CD8-positive, alpha-beta memory T cell (primary cell): ENCODE data around the gene ALDH3A1. TPM values are rescaled to one million over a fixed set of nuclear protein-coding genes. Genes with fewer than 3 reads are reported as not detected.

Experiments
- CTCF ChIA-PET: fragments of 350-600 bp; sonication (Branson Sonifier 250); formaldehyde crosslinking; loops from one replicate; lab custom pipeline; 2021; ENCODE audit warnings: antibody characterized with exemption; lab: Charles Lee
- POLR2A ChIA-PET: fragments of 350-600 bp; sonication (Branson Sonifier 250); formaldehyde crosslinking; loops from one replicate; lab custom pipeline; 2021; ENCODE audit warnings: antibody characterized with exemption; lab: Charles Lee
- DNase-seq, 5 donors: peaks; one replicate each; pipeline versions ENCODE4 v3.0.0 to v3.0.0-alpha.2; 2020 to 2022; ENCODE audit warnings: mixed read lengths in 1 of 5
- H3K27ac ChIP-seq: one replicate; pipeline ENCODE4 v1.7.0; 2013; ENCODE audit warnings: low read depth, mild to moderate bottlenecking, low read length, moderate library complexity
- H3K27me3 ChIP-seq: 2 replicates; pipeline ENCODE4 v1.7.0; 2013; ENCODE audit warnings: low read length, mild to moderate bottlenecking; ENCODE audit not compliant: insufficient read depth, poor library complexity, severe bottlenecking
- H3K36me3 ChIP-seq: 2 replicates; pipeline ENCODE4 v1.7.0; 2013; ENCODE audit warnings: mild to moderate bottlenecking, low read length, moderate library complexity; ENCODE audit not compliant: insufficient read depth
- H3K4me1 ChIP-seq: 2 replicates; pipeline ENCODE4 v1.7.0; 2013; ENCODE audit warnings: mild to moderate bottlenecking, low read length, moderate library complexity; ENCODE audit not compliant: insufficient read depth
- H3K4me3 ChIP-seq: 2 replicates; pipeline ENCODE4 v1.7.0; 2013; ENCODE audit warnings: mild to moderate bottlenecking, low read length
- H3K9me3 ChIP-seq: 2 replicates; pipeline ENCODE4 v1.7.0; 2013; ENCODE audit warnings: mild to moderate bottlenecking, low read length
- H3K27ac Mint-ChIP-seq, 8 donors: one replicate each; pipeline ENCODE4 v1.8.0; 2020 to 2021; ENCODE audit warnings: mixed read lengths in 8 of 8, mild to moderate bottlenecking in 6 of 8, inconsistent platforms in 3 of 8, moderate library complexity in 3 of 8
- H3K27me3 Mint-ChIP-seq, 2 donors: one replicate each; pipeline ENCODE4 v1.8.0; 2020 to 2021; ENCODE audit warnings: mixed read lengths in 2 of 2, mild to moderate bottlenecking in 1 of 2, moderate library complexity in 1 of 2
- H3K36me3 Mint-ChIP-seq, 3 donors: one replicate each; pipeline ENCODE4 v1.8.0; 2020 to 2021; ENCODE audit warnings: mixed read lengths in 3 of 3, inconsistent platforms in 1 of 3, mild to moderate bottlenecking in 1 of 3
- H3K4me1 Mint-ChIP-seq, 3 donors: one replicate each; pipeline ENCODE4 v1.8.0; 2020 to 2021; ENCODE audit warnings: mixed read lengths in 3 of 3, inconsistent platforms in 1 of 3, mild to moderate bottlenecking in 1 of 3
- H3K4me3 Mint-ChIP-seq, 7 donors: one replicate each; pipeline ENCODE4 v1.8.0; 2020 to 2021; ENCODE audit warnings: mixed read lengths in 7 of 7, mild to moderate bottlenecking in 6 of 7, moderate library complexity in 4 of 7, inconsistent platforms in 2 of 7
- H3K9me3 Mint-ChIP-seq, 5 donors: one replicate each; pipeline ENCODE4 v1.8.0; 2020 to 2022; ENCODE audit warnings: mixed read lengths in 5 of 5, mild to moderate bottlenecking in 3 of 5, moderate library complexity in 2 of 5, inconsistent platforms in 1 of 5
- polyA plus RNA-seq: library from polyadenylated mRNA; unstranded; fragments of 300-500 nt; fragmentation: Illumina TruSeq; gene quantifications from one replicate; pipeline ENCODE4 v1.2.3, GENCODE V29; 2021
- total RNA-seq, 2 experiments: library from RNA; stranded (reverse); gene quantifications; one replicate each; pipeline ENCODE4 v1.2.3, GENCODE V29; 2021

ALDH3A1 gene
- total RNA-seq (not detected), polyA plus RNA-seq (0.32 TPM)

DNA sequence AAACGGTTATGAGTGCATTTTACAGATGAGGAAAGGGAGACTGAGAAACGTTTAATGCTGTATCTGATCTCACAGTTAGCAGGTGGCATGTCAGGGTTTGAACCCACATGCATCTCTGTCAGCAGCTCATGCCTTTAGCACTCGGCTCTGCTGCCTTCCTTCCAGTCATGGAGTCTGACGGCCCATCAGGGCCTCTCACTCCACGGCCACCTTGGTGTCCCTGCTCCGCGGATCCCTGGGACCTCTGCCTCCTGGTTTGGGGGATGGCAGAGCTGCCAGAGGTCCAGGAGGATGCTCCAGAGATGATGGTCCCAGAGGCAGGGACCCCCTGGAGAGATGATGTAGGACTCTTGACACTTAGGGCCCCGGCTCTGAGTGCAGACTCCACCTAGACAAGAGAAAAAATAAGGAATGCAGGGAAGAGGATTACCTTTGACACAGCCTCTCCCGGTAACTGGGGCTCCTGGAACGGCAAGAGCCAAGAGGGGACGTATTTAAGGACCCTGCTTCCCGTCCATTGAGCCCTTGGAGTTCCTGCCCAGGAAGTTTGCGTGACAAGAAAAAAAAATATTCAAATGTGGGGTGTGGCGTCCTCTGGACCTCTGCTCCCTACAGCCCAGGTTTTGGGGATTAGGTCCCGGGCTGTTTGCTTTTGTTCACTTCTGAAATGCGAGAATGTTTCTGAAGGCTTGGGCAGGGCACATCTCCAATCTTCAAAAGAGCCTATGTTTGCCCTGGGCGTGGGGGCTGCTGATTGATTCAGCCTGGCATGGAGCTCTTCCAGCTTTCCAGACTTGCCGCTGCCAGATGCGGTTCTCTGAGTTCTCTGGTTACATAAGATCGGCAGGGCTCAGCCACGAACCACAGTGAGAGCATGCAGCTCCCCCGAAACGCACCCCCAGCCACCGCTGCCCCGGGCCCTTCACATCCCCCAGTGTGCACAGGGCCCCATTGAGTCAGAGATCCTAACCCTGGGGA is at the start of gene ALDH3A1:
ALDH3A1 (minus strand) TSS at position 470 of the 978 bp plus-strand sequence. CDS start 3,169 bp downstream, outside the sequence.
- no peak within 1 kb of the TSS for H3K4me3 ChIP-seq
- ChIA-PET CTCF (no interaction called here), POLR2A (no interaction called here)
- H3K36me3 ChIP-seq, result no peaks in the 10 kb centered on the region
- H3K36me3 Mint-ChIP-seq, result peaks cover 0 to 3% (median 0%) of the 10 kb centered on the region in 3 donors
- H3K4me1 Mint-ChIP-seq, result peaks cover 0 to 10% (median 0%) of the 10 kb centered on the region in 3 donors
- H3K4me3 Mint-ChIP-seq, result peak within 1 kb of the TSS in 1 of 7 donors; percentile 43
- H3K27me3 ChIP-seq, result no peaks in the 10 kb centered on the region
- peaks cover 4% of the 10 kb centered on the region for H3K4me1 ChIP-seq
- no peak within 1 kb of the TSS for H3K27ac ChIP-seq
- H3K9me3 Mint-ChIP-seq, result no peaks in the 10 kb centered on the region
- H3K27me3 Mint-ChIP-seq, result peaks cover 8 to 26% of the 10 kb centered on the region in 2 donors
- no peak for DNase-seq
- no peak within 1 kb of the TSS for H3K27ac Mint-ChIP-seq
- H3K9me3 ChIP-seq, result no peaks in the 10 kb centered on the region

DNA sequence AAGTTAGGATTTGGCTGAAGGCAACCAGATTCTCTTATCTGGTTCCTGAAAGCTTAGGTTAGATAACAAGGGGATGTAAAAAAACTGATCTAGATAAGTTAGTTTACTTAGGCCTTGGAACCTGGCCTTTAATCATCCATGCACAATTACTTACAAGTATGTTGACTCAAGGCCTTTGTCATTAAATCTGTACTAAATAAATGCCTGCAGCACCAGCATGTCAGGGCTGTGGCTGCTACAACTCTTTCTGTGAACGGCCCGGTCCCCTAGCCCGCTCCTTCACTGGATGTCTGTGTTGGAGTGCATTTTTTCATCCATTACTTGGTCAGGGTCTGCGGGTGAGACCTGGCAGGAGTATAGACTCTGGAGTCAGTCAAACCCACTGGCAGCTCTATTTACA is 48.4 kb upstream of the ALDH3A1 start:
- Mint-ChIP-seq H3K27ac (no peak overlapping the region), H3K36me3 (peaks cover 44 to 73% (median 52%) of the 10 kb centered on the region in 3 donors), H3K4me1 (no peaks in the 10 kb centered on the region), H3K4me3 (no peak overlapping the region), H3K9me3 (peaks cover 7 to 16% (median 15%) of the 10 kb centered on the region in 5 donors), H3K27me3 (no peaks in the 10 kb centered on the region)
- Histone ChIP-seq H3K36me3 (peaks cover 23% of the 10 kb centered on the region), H3K27ac (no peak overlapping the region), H3K4me1 (peaks cover 8% of the 10 kb centered on the region), H3K9me3 (peaks cover 6% of the 10 kb centered on the region), H3K27me3 (no peaks in the 10 kb centered on the region), H3K4me3 (no peak overlapping the region)
- no peak for DNase-seq
- ChIA-PET CTCF (interaction anchor here (0.8 kb wide), 1 partner anchor 30 kb away, joined by 3 read pairs; no protein-coding TSS in a partner anchor), POLR2A (no interaction called here)

DNA sequence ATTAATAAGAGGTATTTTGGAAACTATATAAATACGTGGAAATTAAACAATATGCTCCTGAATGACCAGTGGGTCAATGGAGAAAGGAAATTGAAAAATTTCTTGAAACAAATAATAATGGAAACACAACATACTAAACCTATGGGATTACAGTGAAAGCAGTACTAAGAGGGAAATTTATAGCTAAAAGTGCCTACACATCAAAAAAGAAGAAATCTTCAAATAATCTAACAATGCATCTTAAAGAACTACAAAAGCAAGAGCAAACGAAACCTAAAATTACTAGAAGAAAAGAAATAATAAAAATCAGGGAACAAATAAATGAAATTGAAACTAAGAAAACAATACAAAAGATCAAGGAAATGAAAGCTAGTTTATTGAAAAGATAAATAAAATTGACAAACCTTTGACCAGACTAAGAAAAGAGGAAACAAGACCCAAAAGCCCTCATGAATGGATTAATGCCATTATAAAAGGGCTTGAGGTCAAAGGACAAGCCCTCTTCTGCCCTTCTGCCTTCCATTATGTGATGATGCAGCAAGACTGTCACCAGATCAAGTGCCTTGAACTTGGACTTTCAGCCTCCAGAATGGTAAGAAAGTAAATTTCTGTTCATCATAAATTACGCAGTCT is 43.9 kb upstream of the ALDH3A1 start:
- no peaks in the 10 kb centered on the region for H3K27me3 ChIP-seq
- Mint-ChIP-seq H3K27me3 (no peaks in the 10 kb centered on the region), H3K4me1 (no peaks in the 10 kb centered on the region), H3K4me3 (no peak overlapping the region), H3K36me3 (peaks cover 46 to 84% (median 48%) of the 10 kb centered on the region in 3 donors), H3K9me3 (peaks cover 7 to 15% (median 12%) of the 10 kb centered on the region in 5 donors), H3K27ac (peak overlapping the region in 3 of 8 donors; percentile 18 to 72 (median 19))
- CTCF ChIA-PET, result interaction anchor here (1.6 kb wide), 1 partner anchor 20 kb away, joined by 3 read pairs; no protein-coding TSS in a partner anchor
- H3K27ac ChIP-seq, result no peak overlapping the region
- no peak for DNase-seq
- H3K4me1 ChIP-seq, result no peaks in the 10 kb centered on the region
- H3K9me3 ChIP-seq, result peaks cover 6% of the 10 kb centered on the region
- peaks cover 13% of the 10 kb centered on the region for H3K36me3 ChIP-seq
- POLR2A ChIA-PET, result no interaction called here
- H3K4me3 ChIP-seq, result no peak overlapping the region

DNA sequence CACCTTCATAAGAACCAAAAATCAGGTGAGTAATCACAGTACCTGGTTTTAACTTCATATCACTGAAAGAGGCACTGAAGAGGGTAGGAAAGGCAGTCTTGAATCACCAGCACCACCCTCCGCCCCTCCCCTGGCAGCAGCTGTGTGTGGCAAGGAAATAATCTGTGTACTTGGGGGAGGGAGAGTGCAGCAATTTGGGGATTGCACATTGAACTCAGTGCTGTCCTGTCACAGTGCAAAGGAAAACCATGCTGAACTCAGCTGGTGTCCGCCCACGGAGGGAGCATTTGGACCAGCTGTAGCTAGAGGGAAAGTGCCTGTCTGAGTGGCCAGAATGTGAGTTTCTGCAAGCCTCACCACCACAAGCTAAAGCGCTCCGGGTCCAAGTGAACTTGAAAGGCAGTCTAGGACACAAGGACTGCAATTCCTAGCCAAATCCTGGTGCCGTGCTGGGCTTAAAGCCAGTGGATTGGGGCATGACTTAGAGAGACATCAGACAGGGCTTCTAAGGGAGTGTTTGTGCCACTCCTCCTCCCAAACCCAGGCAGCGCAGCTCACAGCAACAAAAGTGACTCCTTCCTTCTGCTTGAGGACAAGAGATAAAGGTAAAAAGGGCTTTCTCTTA is 39.7 kb upstream of the ALDH3A1 start:
- no peak overlapping the region for H3K27ac ChIP-seq
- POLR2A ChIA-PET, result no interaction called here
- H3K4me3 Mint-ChIP-seq, result no peak overlapping the region

DNA sequence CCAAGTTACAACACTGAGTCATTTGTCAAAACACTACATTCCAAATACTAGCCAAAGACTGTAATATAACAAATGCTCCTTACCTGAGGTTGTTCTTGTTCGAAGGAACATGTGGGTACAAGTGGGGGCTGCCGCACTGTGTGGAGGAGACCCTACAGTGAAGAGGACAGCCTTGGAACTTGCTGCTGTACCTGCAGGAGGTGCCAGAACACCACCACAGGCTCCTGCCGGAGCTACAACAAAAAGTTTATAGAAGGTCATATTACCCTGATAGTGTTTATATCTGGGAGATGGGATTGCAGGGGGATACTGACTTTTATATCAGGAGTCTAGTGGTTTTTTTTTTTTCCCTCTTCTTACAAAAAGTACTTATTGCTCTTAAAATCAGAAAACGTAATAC is 37.8 kb upstream of the ALDH3A1 start:
- no peak for DNase-seq
- H3K27ac ChIP-seq, result no peak overlapping the region
- no peaks in the 10 kb centered on the region for H3K36me3 ChIP-seq
- no peaks in the 10 kb centered on the region for H3K4me1 ChIP-seq
- no peaks in the 10 kb centered on the region for H3K9me3 Mint-ChIP-seq
- no peak overlapping the region for H3K4me3 ChIP-seq
- CTCF ChIA-PET, result no interaction called here
- POLR2A ChIA-PET, result no interaction called here
- H3K27me3 ChIP-seq, result no peaks in the 10 kb centered on the region
- peaks cover 9 to 59% (median 21%) of the 10 kb centered on the region in 3 donors for H3K36me3 Mint-ChIP-seq
- no peaks in the 10 kb centered on the region for H3K4me1 Mint-ChIP-seq
- no peaks in the 10 kb centered on the region for H3K9me3 ChIP-seq
- H3K4me3 Mint-ChIP-seq, result no peak overlapping the region
- no peak overlapping the region for H3K27ac Mint-ChIP-seq
- H3K27me3 Mint-ChIP-seq, result peaks cover 0 to under 1% of the 10 kb centered on the region in 2 donors

More for the DNA sequence above, 39.7 kb upstream of the ALDH3A1 start:
- CTCF ChIA-PET, result no interaction called here
- Mint-ChIP-seq H3K9me3 (no peaks in the 10 kb centered on the region), H3K4me1 (no peaks in the 10 kb centered on the region), H3K36me3 (peaks cover 13 to 57% (median 20%) of the 10 kb centered on the region in 3 donors), H3K27ac (no peak overlapping the region), H3K27me3 (no peaks in the 10 kb centered on the region)
- Histone ChIP-seq H3K27me3 (no peaks in the 10 kb centered on the region), H3K9me3 (no peaks in the 10 kb centered on the region), H3K4me1 (no peaks in the 10 kb centered on the region), H3K4me3 (no peak overlapping the region), H3K36me3 (no peaks in the 10 kb centered on the region)
- DNase-seq, result no peak

DNA sequence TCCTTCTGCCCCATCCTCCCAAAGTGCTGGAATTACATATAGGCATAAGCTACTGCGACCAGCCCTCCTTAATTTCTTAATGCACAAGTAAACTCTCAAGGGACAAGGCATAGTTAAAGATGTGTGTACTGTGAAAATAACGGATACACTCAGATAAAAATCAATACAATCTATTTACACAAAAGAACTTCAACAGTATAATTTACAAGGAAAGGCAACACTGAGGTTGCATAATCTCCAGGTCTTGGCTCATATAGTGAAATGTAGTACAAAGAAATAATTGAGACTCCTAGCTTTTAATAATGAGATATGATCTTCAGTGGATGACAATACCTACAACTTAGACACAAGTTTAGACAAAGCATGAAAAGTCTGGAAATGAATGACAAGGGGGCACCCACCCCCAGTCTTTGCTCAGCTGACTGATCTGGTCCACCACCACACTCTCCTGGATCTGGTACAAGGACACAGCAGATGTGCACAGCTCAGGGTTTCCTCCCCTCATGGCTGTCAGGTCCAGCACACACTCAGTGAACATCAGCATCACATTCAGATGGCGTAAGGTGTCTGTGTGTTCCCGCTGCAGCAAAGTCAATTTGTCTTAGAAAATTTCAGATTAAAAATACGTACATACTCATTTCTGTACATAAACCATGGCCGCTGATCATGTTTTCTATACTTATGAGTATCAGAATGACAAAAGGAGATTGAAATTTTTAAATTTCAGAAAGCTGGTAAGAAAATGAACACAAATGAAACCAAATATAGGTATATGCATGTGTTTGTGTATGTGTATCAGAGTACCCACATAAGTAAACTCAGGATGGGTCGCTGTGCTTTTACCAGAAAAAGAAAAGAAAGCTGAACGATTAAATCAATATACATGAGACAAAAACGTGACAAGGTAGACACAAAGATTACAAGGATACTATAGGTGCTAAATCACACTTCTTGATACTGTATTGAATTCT is 33.7 kb upstream of the ALDH3A1 start:
- Mint-ChIP-seq H3K4me1 (no peaks in the 10 kb centered on the region), H3K27me3 (peaks cover 0 to 2% of the 10 kb centered on the region in 2 donors), H3K9me3 (no peaks in the 10 kb centered on the region), H3K4me3 (no peak overlapping the region), H3K36me3 (peaks cover 4 to 50% (median 13%) of the 10 kb centered on the region in 3 donors), H3K27ac (peak overlapping the region in 1 of 8 donors; percentile 64)
- DNase-seq, result no peak
- CTCF ChIA-PET, result interaction anchor here (0.6 to 0.8 kb wide), 2 partner anchors 9 to 29 kb away, joined by 3 read pairs; no protein-coding TSS in a partner anchor
- H3K4me3 ChIP-seq, result no peak overlapping the region
- no peaks in the 10 kb centered on the region for H3K36me3 ChIP-seq
- H3K27me3 ChIP-seq, result no peaks in the 10 kb centered on the region
- no peak overlapping the region for H3K27ac ChIP-seq
- POLR2A ChIA-PET, result no interaction called here
- no peaks in the 10 kb centered on the region for H3K4me1 ChIP-seq
- H3K9me3 ChIP-seq, result no peaks in the 10 kb centered on the region

DNA sequence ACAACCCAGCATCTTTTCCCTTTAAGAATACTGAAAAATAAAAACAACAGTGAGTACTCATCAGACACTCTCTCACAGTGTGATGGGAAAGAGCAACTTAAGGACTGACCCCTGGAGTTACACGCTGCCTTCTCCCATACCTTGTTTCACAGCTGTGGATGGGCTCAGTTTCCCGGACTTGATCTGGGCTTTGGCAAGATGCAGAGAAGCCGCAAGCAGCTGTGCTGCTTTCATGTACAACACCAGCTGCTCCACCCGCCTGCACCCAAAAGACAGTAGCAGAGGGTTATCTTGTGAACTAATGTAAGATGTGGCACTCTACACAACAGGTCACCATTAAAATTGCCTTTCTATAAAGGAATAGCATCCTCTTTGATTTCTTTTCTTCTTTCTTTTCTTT is 32.7 kb upstream of the ALDH3A1 start:
- Mint-ChIP-seq H3K36me3 (peaks cover 4 to 57% (median 18%) of the 10 kb centered on the region in 3 donors), H3K27me3 (peaks cover 0 to 2% of the 10 kb centered on the region in 2 donors), H3K4me3 (no peak overlapping the region), H3K9me3 (no peaks in the 10 kb centered on the region), H3K27ac (peak overlapping the region in 1 of 8 donors; percentile 64), H3K4me1 (no peaks in the 10 kb centered on the region)
- ChIA-PET CTCF (interaction anchor here (0.6 kb wide), 1 partner anchor 30 kb away, joined by 3 read pairs; no protein-coding TSS in a partner anchor), POLR2A (no interaction called here)
- no peaks in the 10 kb centered on the region for H3K9me3 ChIP-seq
- no peak for DNase-seq
- H3K36me3 ChIP-seq, result no peaks in the 10 kb centered on the region
- H3K27ac ChIP-seq, result no peak overlapping the region
- no peak overlapping the region for H3K4me3 ChIP-seq
- no peaks in the 10 kb centered on the region for H3K27me3 ChIP-seq
- H3K4me1 ChIP-seq, result no peaks in the 10 kb centered on the region
